HepG2 (cell line): Measurements from ENCODE around the gene GPR139. TPM values are rescaled to one million over a fixed set of nuclear protein-coding genes. Genes with fewer than 3 reads are reported as not detected.

Source experiments
- MAFF ChIP-seq: IDR thresholded peaks from 2 replicates; pipeline ENCODE4 v1.6.1; 2011; ENCODE audit warnings: low read depth, low read length, improper control_type of control experiment
- MYNN ChIP-seq: sonication (generic); formaldehyde crosslinking; IDR thresholded peaks from 2 replicates; pipeline ENCODE4 v1.4.0; 2020; ENCODE audit warnings: mild to moderate bottlenecking, low read depth, missing genetic modification reagents
- PHF20 ChIP-seq: sonication (generic); formaldehyde crosslinking; IDR thresholded peaks from 2 replicates; pipeline ENCODE4 v1.5.0; 2020; ENCODE audit warnings: mild to moderate bottlenecking, missing genetic modification reagents
- SIX1 ChIP-seq: sonication (generic); formaldehyde crosslinking; IDR thresholded peaks from 2 replicates; pipeline ENCODE4 v1.4.0; 2020; ENCODE audit warnings: missing genetic modification reagents, borderline replicate concordance
- STAG1 ChIP-seq: sonication (generic); formaldehyde crosslinking; IDR thresholded peaks from 2 replicates; pipeline ENCODE4 v1.4.0; 2020; ENCODE audit warnings: missing genetic modification reagents
- THAP8 ChIP-seq: sonication (generic); formaldehyde crosslinking; IDR thresholded peaks from 2 replicates; pipeline ENCODE4 v1.5.1; 2020; ENCODE audit warnings: missing genetic modification reagents, mild to moderate bottlenecking, borderline replicate concordance
- ZBTB20 ChIP-seq: sonication (generic); formaldehyde crosslinking; IDR thresholded peaks from 2 replicates; pipeline ENCODE4 v1.8.1; 2023; ENCODE audit warnings: missing genetic modification reagents, low read depth, mild to moderate bottlenecking, borderline replicate concordance
- ZHX2 ChIP-seq, 2 experiments: sonication (generic) in 1 of 2; formaldehyde crosslinking in 1 of 2; IDR thresholded peaks; 2 replicates each; pipeline versions ENCODE4 v1.6.1 to v1.9.0; 2014 to 2022; ENCODE audit warnings: antibody characterized with exemption in 1 of 2, borderline replicate concordance in 1 of 2, inconsistent platforms in 1 of 2, low read depth in 1 of 2, missing genetic modification reagents in 1 of 2
- ZNF232 ChIP-seq: sonication (generic); formaldehyde crosslinking; IDR thresholded peaks from 2 replicates; pipeline ENCODE4 v1.4.0; 2020; ENCODE audit warnings: missing genetic modification reagents, borderline replicate concordance
- ZNF703 ChIP-seq: sonication (generic); formaldehyde crosslinking; IDR thresholded peaks from 2 replicates; pipeline ENCODE4 v1.5.1; 2020; ENCODE audit warnings: missing genetic modification reagents, mild to moderate bottlenecking, moderate library complexity, borderline replicate concordance
- ZNF761 ChIP-seq: sonication (generic); formaldehyde crosslinking; conservative IDR thresholded peaks from 2 replicates; pipeline ENCODE4 v1.4.0; 2020; ENCODE audit warnings: mild to moderate bottlenecking, missing genetic modification reagents
- polyA plus RNA-seq, 8 experiments: library from polyadenylated mRNA; depleted of rRNA in 3 of 8; stranded (reverse) in 7 of 8; unstranded in 1 of 8; fragments of >200 nt; fragmentation: Illumina TruSeq in 4 of 8; extraction: Trizol in 4 of 8; gene quantifications; 2 replicates each; pipeline versions ENCODE4 v1.2.1 to v1.2.3, GENCODE V29; 2011 to 2016; ENCODE audit warnings: low read depth in 4 of 8, missing spikeins in 1 of 8, mixed read lengths in 1 of 8; ENCODE audit not compliant: insufficient read depth in 1 of 8
- total RNA-seq, 5 experiments: library from RNA; depleted of rRNA; stranded (reverse); fragments of >200 nt; fragmentation: Illumina TruSeq; extraction: Trizol; gene quantifications; 2 replicates each; pipeline ENCODE4 v1.2.3, GENCODE V29; 2016; ENCODE audit warnings: low read depth in 1 of 5
- TF ChIP-seq, protein P1 (sequence below): IDR thresholded peaks from 2 replicates; pipeline ENCODE4 v1.6.1; 2012; ENCODE audit warnings: low read depth, low read length, improper control_type of control experiment
- TF ChIP-seq, protein P2 (sequence below): sonication (generic); formaldehyde crosslinking; IDR thresholded peaks from 2 replicates; pipeline ENCODE4 v1.9.0; 2021; ENCODE audit warnings: missing genetic modification reagents, borderline replicate concordance
- TF ChIP-seq, protein P3 (sequence below): sonication (generic); formaldehyde crosslinking; IDR thresholded peaks from 2 replicates; pipeline ENCODE4 v1.8.0; 2022; ENCODE audit warnings: mild to moderate bottlenecking, missing genetic modification reagents, borderline replicate concordance

GPR139 gene
- total and polyA plus RNA-seq, 2 of the 13 experiments (the other 11 are each of a cell fraction or from before 2014, with no cell fraction given) = not detected

DNA sequence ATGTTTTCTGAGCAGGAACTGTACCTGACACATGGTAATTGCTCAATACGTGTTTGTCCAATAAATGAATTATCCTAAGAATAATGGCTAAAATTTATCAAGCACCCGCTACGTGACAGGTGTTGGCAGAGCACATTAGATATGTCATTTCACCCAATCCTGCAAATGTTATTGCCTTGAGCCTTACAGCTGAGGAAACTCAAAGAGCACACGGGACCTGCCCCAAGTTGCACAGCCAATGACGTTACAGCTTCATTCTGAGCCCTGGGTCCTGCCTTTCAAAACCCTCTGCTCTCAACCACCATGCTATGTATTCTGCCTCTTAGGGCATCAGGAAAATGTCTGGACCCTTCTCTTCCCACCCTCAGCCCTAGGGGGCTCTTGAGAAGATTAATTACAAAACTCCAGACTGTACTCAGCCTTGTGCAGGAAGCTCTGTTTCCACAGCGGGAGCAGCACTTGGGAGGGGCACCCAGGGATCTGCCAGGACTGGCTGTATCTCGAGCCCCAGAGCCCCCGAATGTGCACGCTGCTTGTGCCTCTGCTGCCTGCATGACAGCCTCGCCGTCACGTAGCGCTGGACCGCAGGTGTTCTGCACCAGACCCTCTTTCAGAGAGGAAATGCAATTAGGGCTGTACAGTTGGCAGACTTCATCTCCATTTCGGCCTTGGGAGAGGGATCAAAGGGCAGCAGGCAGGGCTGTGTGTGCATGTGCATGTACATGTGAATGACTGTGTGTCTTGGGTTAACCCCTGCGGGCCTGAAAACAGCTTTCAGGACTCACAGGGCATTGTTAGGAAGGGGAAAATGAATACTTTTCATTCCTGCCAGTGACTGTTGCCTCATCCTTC is 71.6 kb downstream of the GPR139 start (continued):
- TF ChIP-seq, protein P1, sequence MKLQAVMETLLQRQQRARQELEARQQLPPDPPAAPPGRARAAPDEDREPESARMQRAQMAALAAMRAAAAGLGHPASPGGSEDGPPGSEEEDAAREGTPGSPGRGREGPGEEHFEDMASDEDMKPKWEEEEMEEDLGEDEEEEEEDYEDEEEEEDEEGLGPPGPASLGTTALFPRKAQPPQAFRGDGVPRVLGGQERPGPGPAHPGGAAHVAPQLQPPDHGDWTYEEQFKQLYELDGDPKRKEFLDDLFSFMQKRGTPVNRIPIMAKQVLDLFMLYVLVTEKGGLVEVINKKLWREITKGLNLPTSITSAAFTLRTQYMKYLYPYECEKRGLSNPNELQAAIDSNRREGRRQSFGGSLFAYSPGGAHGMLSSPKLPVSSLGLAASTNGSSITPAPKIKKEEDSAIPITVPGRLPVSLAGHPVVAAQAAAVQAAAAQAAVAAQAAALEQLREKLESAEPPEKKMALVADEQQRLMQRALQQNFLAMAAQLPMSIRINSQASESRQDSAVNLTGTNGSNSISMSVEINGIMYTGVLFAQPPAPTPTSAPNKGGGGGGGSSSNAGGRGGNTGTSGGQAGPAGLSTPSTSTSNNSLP = no peak
- no peak for TF ChIP-seq ZHX2 (IDR thresholded peaks at IDR 0.05; ENCODE audit: low read depth)
- TF ChIP-seq ZHX2 (CRISPR knock-in tag; IDR thresholded peaks at IDR 0.05; ENCODE audit: borderline replicate concordance) = no peak
- no peak for TF ChIP-seq MAFF
- TF ChIP-seq ZNF232 (CRISPR knock-in tag) = no peak
- TF ChIP-seq, protein P2, sequence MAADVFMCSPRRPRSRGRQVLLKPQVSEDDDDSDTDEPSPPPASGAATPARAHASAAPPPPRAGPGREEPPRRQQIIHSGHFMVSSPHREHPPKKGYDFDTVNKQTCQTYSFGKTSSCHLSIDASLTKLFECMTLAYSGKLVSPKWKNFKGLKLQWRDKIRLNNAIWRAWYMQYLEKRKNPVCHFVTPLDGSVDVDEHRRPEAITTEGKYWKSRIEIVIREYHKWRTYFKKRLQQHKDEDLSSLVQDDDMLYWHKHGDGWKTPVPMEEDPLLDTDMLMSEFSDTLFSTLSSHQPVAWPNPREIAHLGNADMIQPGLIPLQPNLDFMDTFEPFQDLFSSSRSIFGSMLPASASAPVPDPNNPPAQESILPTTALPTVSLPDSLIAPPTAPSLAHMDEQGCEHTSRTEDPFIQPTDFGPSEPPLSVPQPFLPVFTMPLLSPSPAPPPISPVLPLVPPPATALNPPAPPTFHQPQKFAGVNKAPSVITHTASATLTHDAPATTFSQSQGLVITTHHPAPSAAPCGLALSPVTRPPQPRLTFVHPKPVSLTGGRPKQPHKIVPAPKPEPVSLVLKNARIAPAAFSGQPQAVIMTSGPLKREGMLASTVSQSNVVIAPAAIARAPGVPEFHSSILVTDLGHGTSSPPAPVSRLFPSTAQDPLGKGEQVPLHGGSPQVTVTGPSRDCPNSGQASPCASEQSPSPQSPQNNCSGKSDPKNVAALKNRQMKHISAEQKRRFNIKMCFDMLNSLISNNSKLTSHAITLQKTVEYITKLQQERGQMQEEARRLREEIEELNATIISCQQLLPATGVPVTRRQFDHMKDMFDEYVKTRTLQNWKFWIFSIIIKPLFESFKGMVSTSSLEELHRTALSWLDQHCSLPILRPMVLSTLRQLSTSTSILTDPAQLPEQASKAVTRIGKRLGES (CRISPR knock-in tag) = no peak
- TF ChIP-seq MYNN = no peak
- no peak for TF ChIP-seq THAP8 (CRISPR knock-in tag)
- no peak for TF ChIP-seq ZNF761 (CRISPR knock-in tag)
- TF ChIP-seq STAG1 = no peak
- no peak for TF ChIP-seq ZNF703 (CRISPR knock-in tag)
- 0 out of 2 replicates have a peak, but pooled peaks have one; percentile 42 for TF ChIP-seq PHF20 (CRISPR knock-in tag)
- TF ChIP-seq, protein P3, sequence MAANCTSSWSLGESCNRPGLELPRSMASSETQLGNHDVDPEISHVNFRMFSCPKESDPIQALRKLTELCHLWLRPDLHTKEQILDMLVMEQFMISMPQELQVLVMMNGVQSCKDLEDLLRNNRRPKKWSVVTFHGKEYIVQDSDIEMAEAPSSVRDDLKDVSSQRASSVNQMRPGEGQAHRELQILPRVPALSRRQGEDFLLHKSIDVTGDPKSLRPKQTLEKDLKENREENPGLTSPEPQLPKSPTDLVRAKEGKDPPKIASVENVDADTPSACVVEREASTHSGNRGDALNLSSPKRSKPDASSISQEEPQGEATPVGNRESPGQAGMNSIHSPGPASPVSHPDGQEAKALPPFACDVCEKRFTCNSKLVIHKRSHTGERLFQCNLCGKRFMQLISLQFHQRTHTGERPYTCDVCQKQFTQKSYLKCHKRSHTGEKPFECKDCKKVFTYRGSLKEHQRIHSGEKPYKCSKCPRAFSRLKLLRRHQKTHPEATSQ (CRISPR knock-in tag) = no peak
- TF ChIP-seq SIX1 (CRISPR knock-in tag) = no peak
- peak; percentile 56; the same call in 1 of the 2 replicates for TF ChIP-seq ZBTB20 (CRISPR knock-in tag)
